Loucy (cell line): ENCODE results near the gene ASIC2.

Experiments used
- EZH2phosphoT487 ChIP-seq: fragments of 200-600 bp; IDR thresholded peaks from 2 replicates; pipeline ENCODE4 v1.6.1; 2018; ENCODE audit warnings: antibody characterized with exemption, mild to moderate bottlenecking, moderate library complexity, borderline replicate concordance
- TF ChIP-seq, protein P1 (sequence below): fragments of 200-600 bp; sonication (generic); conservative IDR thresholded peaks from 2 replicates; pipeline ENCODE4 v1.5.1; 2014; ENCODE audit warnings: mild to moderate bottlenecking, antibody characterized with exemption, low read length

GRCh38 chr17:33225994-33226393 lies 67.1 kb downstream of the ASIC2 start:
- TF ChIP-seq, protein P1, sequence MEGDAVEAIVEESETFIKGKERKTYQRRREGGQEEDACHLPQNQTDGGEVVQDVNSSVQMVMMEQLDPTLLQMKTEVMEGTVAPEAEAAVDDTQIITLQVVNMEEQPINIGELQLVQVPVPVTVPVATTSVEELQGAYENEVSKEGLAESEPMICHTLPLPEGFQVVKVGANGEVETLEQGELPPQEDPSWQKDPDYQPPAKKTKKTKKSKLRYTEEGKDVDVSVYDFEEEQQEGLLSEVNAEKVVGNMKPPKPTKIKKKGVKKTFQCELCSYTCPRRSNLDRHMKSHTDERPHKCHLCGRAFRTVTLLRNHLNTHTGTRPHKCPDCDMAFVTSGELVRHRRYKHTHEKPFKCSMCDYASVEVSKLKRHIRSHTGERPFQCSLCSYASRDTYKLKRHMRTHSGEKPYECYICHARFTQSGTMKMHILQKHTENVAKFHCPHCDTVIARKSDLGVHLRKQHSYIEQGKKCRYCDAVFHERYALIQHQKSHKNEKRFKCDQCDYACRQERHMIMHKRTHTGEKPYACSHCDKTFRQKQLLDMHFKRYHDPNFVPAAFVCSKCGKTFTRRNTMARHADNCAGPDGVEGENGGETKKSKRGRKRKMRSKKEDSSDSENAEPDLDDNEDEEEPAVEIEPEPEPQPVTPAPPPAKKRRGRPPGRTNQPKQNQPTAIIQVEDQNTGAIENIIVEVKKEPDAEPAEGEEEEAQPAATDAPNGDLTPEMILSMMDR, result no peak
- TF ChIP-seq EZH2phosphoT487, result no peak
